Measurements from ENCODE around the gene ITFG2.
A peak's percentile ranks its signal among the peaks of the same experiment; 100 is the strongest.

ITFG2 gene

GRCh38 chr12:2800046-2800570, 12.4 kb upstream of the ITFG2 start:
- Histone ChIP-seq H3K36me3 (peaks cover 92% of the 10 kb centered on the region), H3K9me3 (no peaks in the 10 kb centered on the region), H3K4me3 (ENCODE audit: low read depth, low read length) (no peak overlapping the region), H3K4me1 (peaks cover 4% of the 10 kb centered on the region; the same call in 1 of the 2 replicates), H3K27me3 (no peaks in the 10 kb centered on the region)
- no peak for DNase-seq
- no peak for TF ChIP-seq CTCF (IDR thresholded peaks at IDR 0.05; ENCODE audit: low read depth, low read length)

DNA sequence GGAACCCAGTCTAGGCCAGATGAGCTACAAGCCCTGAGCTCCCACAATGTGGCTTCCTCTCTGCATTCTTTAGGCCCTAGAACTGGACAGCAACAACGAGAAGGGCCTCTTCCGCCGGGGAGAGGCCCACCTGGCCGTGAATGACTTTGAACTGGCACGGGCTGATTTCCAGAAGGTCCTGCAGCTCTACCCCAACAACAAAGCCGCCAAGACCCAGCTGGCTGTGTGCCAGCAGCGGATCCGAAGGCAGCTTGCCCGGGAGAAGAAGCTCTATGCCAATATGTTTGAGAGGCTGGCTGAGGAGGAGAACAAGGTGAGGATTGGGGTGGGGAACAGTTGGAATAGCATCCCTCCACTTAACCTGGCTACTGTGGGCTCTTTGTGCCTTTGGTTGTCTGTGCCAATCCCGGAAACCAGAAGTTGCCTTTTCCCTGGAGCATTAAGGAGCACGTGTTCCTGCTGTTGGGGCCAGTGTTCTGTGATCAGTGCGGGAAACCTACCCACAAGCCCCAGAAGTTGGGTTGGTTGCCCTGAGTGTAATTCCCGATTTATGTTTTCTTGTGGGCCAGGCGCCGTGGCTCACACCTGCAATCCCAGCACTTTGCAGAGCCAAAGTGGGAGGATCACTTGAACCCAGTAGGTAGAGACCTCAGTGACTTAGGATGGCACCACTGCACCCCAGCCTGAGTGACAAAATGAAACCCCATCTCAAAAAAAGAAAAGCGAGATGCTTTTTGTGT, 11.3 kb upstream of the ITFG2 start:
- Histone ChIP-seq H3K36me3 (peaks cover 94% of the 10 kb centered on the region), H3K4me1 (peaks cover 4% of the 10 kb centered on the region; the same call in 1 of the 2 replicates), H3K4me3 (ENCODE audit: low read depth, low read length) (no peak overlapping the region), H3K9me3 (no peaks in the 10 kb centered on the region), H3K27me3 (no peaks in the 10 kb centered on the region)
- no peak for DNase-seq
- no peak for TF ChIP-seq CTCF (IDR thresholded peaks at IDR 0.05; ENCODE audit: low read depth, low read length)

DNA sequence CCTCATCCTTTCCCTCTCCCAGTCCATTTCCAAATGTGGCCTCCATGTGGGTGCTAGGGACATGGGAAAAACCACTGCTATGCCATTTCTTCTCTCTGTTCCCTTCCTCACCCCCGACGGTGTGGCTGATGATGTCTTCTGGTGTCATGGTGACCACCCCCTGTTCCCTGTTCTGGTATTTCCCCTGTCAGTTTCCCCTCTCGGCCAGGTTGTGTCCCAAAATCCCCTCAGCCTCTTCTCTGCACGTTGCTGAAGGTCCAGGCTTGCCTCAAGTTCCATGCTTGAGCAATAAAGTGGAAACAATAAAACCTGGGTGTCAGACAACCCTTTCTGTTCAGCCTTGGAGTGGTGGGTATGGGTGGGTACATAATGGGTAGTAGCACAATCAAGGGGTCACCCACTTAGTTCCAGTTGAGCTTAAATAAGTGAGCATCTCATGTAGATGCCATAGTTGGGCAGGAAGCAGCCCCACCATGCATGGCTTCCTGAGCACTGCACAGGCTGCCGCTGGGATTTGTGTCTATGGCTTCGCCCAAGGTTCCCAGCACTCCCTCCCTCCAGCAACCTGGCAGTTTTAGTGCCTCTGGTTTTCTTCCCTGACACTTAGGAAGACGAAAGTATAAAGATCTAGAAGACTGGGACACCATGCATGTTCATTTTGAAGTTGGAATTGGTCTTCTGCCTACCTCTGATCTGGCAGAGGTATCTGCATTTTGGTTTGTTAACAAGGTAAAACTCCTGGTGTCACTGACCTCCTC, 8.7 kb upstream of the ITFG2 start:
- Histone ChIP-seq H3K4me3 (ENCODE audit: low read depth, low read length) (no peak overlapping the region), H3K9me3 (no peaks in the 10 kb centered on the region), H3K4me1 (no peaks in the 10 kb centered on the region; the same call in 1 of the 2 replicates), H3K36me3 (peaks cover 68% of the 10 kb centered on the region), H3K27me3 (no peaks in the 10 kb centered on the region)
- TF ChIP-seq CTCF (IDR thresholded peaks at IDR 0.05; ENCODE audit: low read depth, low read length), result no peak
- DNase-seq, result no peak

DNA sequence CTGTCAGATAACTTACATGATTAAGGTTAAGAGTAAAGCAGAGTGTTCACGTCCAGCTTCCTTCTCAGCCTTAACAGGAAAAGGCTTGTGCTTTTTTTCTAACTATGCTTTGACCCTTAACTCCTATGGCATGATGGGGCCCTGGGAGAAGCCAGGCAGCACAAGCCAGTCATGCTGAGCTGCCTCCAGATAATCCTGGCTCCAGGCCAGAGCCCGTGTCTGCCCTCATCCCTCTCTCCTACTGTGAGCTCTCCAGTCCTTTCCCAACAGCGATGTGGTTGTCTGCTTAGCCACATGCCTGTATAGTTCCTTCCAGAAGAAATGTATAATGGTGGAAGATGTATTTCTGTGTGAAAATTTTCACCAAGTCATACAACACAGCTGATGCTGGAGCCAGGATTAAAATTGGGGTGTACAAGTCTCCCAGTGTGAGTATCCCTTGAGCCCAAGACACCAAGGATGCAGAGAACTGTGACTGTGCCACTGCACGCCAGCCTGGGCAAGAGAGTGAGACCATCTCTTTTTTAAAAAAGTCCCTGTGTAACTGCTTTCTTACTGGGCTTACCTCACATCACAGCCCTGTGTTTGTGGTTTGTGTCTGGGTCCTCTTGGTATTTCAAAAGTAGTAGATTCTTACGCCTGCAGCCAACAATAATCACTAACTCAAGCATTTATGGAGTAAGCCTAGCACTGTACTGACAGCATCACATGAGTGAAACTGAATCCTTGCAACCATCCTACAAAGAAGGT, 7.9 kb upstream of the ITFG2 start:
- DNase-seq, result peak; percentile 78
- H3K27me3 ChIP-seq, result no peaks in the 10 kb centered on the region
- no peaks in the 10 kb centered on the region; the same call in 1 of the 2 replicates for H3K4me1 ChIP-seq
- peaks cover 61% of the 10 kb centered on the region for H3K36me3 ChIP-seq
- H3K4me3 ChIP-seq (ENCODE audit: low read depth, low read length), result no peak overlapping the region
- no peaks in the 10 kb centered on the region for H3K9me3 ChIP-seq
- no peak for TF ChIP-seq CTCF (IDR thresholded peaks at IDR 0.05; ENCODE audit: low read depth, low read length)

- TF ChIP-seq CTCF (IDR thresholded peaks at IDR 0.05; ENCODE audit: low read depth, low read length), result no peak
- DNase-seq, result no peak
- Histone ChIP-seq H3K9me3 (no peaks in the 10 kb centered on the region), H3K4me3 (ENCODE audit: low read depth, low read length) (no peak overlapping the region), H3K4me1 (no peaks in the 10 kb centered on the region; the same call in 1 of the 2 replicates), H3K36me3 (peaks cover 55% of the 10 kb centered on the region), H3K27me3 (no peaks in the 10 kb centered on the region)
Observed at GRCh38 chr12:2805143-2805520, 7.3 kb upstream of the ITFG2 start.
